AG04449 (cell line): Measurements from ENCODE around the gene PPT1.

Source experiments
- CTCF ChIA-PET: fragments of 350-600 bp; formaldehyde crosslinking; extraction: SDS; loops from one replicate; lab custom pipeline; 2021; ENCODE audit warnings: antibody characterized with exemption; lab: Yijun Ruan, JAX
- POLR2A ChIA-PET: fragments of 400-600, 350-600 bp; formaldehyde crosslinking; extraction: SDS; loops from one replicate; lab custom pipeline; 2020; ENCODE audit warnings: antibody characterized with exemption, inconsistent platforms; lab: Yijun Ruan, JAX
- DNase-seq: peaks from one replicate; pipeline ENCODE4 v3.0.0-alpha.2; 2010; ENCODE audit warnings: low read depth, low spot score
- H3K4me3 ChIP-seq: 2 replicates; pipeline ENCODE4 v1.5.1; 2011; ENCODE audit warnings: low read depth, mild to moderate bottlenecking, control low read depth, low read length
- TF ChIP-seq, protein P1 (sequence below): IDR thresholded peaks from one replicate; pipeline ENCODE4 v1.5.1; 2011; ENCODE audit warnings: mild to moderate bottlenecking, moderate library complexity, low read length, control low read depth, inconsistent platforms; ENCODE audit not compliant: insufficient read depth; ENCODE audit errors: missing control alignments

Gene PPT1

DNA sequence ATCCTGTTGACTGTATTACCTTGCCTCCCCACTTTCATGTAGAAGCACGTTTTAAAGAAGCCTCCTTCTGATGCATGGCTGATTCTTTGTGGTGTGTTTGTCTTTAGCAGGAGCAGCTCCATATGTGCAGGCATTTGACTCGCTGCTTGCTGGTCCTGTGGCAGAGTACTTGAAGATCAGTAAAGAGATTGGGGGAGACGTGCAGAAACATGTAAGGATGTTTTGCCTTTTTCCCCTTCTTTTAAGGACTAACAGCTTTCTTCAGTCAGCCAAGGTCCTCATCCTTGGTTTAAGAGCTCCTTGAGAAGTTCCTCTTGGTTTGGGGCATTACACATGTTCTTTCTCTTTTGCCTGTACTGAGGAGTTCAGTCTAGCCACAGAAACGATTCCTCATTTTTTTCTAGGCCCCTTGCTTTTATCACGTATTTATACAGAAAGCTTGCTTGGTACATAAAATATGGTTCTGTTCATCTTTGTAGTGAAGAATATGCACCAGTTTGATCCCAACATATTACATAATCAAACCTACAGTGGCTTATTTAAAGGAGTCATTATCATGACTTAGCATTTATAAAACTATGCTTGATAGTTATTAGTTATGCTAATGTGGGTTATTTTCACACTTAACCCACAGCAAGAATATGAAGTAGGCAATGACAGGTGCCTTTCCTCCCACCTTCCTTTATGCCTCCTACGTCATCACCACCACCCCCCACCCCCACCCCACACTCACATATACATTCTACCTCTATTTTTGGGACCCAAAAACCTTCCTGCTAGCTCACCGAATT lies 36.9 kb downstream of the PPT1 start:
- TF ChIP-seq, protein P1, sequence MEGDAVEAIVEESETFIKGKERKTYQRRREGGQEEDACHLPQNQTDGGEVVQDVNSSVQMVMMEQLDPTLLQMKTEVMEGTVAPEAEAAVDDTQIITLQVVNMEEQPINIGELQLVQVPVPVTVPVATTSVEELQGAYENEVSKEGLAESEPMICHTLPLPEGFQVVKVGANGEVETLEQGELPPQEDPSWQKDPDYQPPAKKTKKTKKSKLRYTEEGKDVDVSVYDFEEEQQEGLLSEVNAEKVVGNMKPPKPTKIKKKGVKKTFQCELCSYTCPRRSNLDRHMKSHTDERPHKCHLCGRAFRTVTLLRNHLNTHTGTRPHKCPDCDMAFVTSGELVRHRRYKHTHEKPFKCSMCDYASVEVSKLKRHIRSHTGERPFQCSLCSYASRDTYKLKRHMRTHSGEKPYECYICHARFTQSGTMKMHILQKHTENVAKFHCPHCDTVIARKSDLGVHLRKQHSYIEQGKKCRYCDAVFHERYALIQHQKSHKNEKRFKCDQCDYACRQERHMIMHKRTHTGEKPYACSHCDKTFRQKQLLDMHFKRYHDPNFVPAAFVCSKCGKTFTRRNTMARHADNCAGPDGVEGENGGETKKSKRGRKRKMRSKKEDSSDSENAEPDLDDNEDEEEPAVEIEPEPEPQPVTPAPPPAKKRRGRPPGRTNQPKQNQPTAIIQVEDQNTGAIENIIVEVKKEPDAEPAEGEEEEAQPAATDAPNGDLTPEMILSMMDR, result no peak
- CTCF ChIA-PET, result interaction anchor here (0.6 to 7.7 kb wide), 8 partner anchors 15 to 191 kb away, joined by 3 to 56 read pairs (median 4); partner anchors contain the start of gene PPT1
- H3K4me3 ChIP-seq, result no peak overlapping the region
- DNase-seq, result no peak
- POLR2A ChIA-PET, result no interaction called here

DNA sequence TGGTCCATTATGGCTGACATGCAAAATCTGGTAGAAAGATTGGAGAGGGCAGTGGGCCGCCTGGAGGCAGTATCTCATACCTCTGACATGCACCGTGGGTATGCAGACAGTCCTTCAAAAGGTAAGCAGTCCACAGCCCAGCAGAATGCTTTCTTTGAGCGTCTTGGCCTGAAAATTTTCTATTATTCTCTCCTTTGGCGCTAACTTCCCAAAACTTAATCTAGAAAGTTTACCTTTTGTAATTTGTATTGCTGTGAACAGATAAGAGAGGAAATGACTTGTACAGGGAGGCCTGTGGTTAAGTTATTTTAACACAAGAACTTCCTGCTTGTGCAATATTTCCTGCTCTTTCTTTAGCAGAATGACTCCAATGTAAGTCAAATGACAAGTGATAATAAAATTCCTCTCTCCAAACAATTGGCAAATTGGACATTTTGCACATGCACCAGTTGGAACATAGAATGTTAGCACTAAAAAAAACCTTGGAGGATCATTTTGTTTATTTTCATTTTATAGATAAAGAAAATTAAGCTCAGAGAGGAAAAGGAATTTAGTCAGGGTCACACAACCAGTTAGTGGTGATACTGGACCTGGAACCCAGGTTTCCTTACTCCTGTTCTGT lies 37.6 kb downstream of the PPT1 start:
- DNase-seq, result no peak

DNA sequence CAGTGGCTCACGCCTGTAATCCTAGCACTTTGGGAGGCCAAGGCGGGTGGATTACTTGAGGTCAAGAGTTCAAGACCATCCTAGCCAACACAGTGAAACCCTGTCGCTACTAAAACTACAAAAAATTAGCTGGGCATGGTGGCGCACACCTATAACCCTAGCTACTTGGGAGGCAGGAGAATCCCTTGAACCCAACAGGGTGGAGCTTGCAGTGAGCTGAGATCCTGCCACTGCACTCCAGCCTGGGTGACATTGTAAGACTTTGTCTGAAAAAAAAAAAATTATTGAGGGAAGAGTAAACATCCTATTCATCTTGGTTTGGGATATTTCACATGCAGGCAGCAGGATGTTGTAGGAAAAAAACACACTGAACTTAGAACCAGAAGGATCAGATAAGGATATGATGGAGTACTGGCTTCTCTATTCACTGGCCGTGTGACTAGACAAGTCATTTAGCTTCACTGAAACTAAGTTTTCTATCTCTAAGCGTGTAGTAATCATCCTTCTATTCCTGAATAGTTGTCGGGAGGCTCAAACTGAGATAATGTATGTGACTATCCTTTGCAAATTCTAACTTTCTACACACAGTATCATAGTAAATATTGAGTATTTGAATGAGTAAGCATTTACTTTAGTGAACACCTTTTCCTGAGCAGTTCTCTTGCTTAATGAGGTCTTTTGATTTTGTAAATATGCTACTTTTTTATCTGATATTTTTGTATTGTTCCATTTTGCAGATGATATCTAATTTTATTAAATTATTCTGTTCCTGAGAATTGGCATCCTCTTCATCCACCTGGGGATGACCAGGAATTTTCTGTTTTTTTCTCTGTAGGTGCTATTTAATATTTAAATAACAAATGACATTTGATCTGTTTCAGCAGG lies 38.4 kb downstream of the PPT1 start:
- CTCF ChIA-PET, result interaction anchor here (0.7 to 2.8 kb wide), 4 partner anchors 9 to 26 kb away, joined by 3 to 12 read pairs (median 4); no protein-coding TSS in a partner anchor
- no peak for DNase-seq

More for the DNA sequence above, 37.6 kb downstream of the PPT1 start:
- no peak overlapping the region for H3K4me3 ChIP-seq
- TF ChIP-seq, protein P1, result no peak
- ChIA-PET POLR2A (no interaction called here), CTCF (interaction anchor here (0.6 to 7.7 kb wide), 4 partner anchors 17 to 191 kb away, joined by 3 to 56 read pairs (median 4); no protein-coding TSS in a partner anchor)

DNA sequence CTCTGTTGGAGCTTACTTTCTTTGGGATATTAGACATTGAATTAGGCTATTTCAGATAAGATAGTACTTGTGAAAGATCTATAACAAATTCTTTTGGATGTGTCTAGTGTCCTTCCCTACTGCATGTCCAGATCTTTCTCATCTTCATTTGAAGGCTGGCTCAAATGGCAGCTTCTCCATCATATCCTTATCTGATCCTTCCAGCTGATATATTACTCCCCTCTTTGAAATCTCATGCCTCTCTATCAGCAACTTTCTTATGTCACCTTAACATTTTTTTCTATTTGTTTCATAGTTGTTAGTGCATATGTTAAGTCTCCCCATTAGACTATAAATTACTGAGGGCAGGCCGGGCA lies 39.0 kb downstream of the PPT1 start:
- POLR2A ChIA-PET, result interaction anchor here (0.6 kb wide), 1 partner anchor 39 kb away, joined by 4 read pairs; the partner anchor contains the start of gene PPT1
- no peak for DNase-seq
- CTCF ChIA-PET, result interaction anchor here (0.7 to 2.8 kb wide), 6 partner anchors 8 to 26 kb away, joined by 3 to 12 read pairs (median 6); no protein-coding TSS in a partner anchor
- TF ChIP-seq, protein P1, result no peak
- H3K4me3 ChIP-seq, result no peak overlapping the region

More for the DNA sequence above, 38.4 kb downstream of the PPT1 start:
- POLR2A ChIA-PET, result interaction anchor here (0.6 kb wide), 1 partner anchor 38 kb away, joined by 4 read pairs; the partner anchor contains the start of gene PPT1
- TF ChIP-seq, protein P1, result no peak
- H3K4me3 ChIP-seq, result no peak overlapping the region

DNA sequence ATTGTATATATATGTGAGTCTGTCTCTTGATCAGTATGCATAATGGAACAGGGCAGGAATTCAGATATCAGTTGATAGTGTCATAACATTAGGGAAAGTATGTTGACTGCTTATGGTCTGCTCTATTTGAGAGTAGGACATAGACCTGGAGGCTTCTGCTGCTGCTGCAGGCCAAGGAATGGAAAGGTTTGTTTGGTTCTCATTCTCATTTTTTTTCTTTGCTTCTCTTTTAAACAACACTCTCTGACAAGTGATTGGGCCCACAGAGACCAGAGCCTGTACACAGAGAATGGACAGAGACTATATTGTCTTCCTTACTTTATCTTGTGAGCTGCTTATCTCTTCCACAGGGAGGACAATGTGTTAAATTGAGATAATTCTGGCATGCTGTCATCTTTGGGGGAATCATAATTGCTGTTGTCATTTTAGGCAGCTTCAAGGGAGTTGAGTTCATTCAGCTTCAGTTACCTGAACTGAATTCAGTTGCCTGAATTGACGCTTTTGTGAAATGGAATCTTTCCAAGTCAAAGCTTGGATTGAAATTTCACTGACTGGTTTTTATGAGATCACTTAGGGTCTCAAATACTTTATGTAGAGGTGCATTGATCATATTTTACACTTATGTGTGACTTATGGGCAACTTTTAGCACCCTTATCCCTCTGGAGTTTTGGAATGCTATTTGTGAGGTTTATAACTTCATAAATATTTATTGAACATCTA lies 39.6 kb downstream of the PPT1 start:
- POLR2A ChIA-PET, result no interaction called here
- DNase-seq, result no peak
- CTCF ChIA-PET, result interaction anchor here (0.9 to 2.8 kb wide), 5 partner anchors 9 to 25 kb away, joined by 4 to 12 read pairs (median 7); no protein-coding TSS in a partner anchor
- TF ChIP-seq, protein P1, result no peak
- no peak overlapping the region for H3K4me3 ChIP-seq
